Naive thymus-derived CD4-positive, alpha-beta T cell (primary cell): ENCODE results near the gene SLAMF7. TPM values are rescaled to one million over a fixed set of nuclear protein-coding genes. Genes with fewer than 3 reads are reported as not detected.
"Not testable (repeated sequence)": the region's sequence is repeated elsewhere in the genome, so short reads cannot be mapped to it uniquely, and the experiment has no call there.

ENCODE experiments used
- ATAC-seq: fragments of 150-1000 bp; cut with Tn5 transposase; 2 replicates; pipeline ENCODE4 v1.10.0; 2021; ENCODE audit warnings: mild to moderate bottlenecking, moderate library complexity
- CTCF ChIA-PET: fragments of 350-600 bp; sonication (Branson Sonifier 250); formaldehyde crosslinking; loops from one replicate; lab custom pipeline; 2021; ENCODE audit warnings: antibody characterized with exemption; lab: Charles Lee
- POLR2A ChIA-PET: fragments of 350-600 bp; sonication (Branson Sonifier 250); formaldehyde crosslinking; loops from one replicate; lab custom pipeline; 2021; ENCODE audit warnings: antibody characterized with exemption, inconsistent platforms; lab: Charles Lee
- DNase-seq, 9 donors: peaks; one replicate each; pipeline versions ENCODE4 v3.0.0 to v3.0.0-alpha.2; 2020 to 2022; ENCODE audit warnings: mixed read lengths in 1 of 9
- H3K27ac ChIP-seq: one replicate; pipeline ENCODE4 v1.7.0; 2013; ENCODE audit warnings: mild to moderate bottlenecking, low read depth, low read length, moderate library complexity
- H3K27me3 ChIP-seq, 2 donors: one replicate each; pipeline ENCODE4 v1.7.0; 2013; ENCODE audit warnings: low read length in 2 of 2, mild to moderate bottlenecking in 2 of 2, moderate library complexity in 2 of 2; ENCODE audit not compliant: control insufficient read depth in 2 of 2, insufficient read depth in 2 of 2
- H3K36me3 ChIP-seq, 3 experiments: 1 replicate in 2 of 3; 2 replicates in 1 of 3; pipeline ENCODE4 v1.7.0; 2013; ENCODE audit warnings: low read length in 3 of 3, mild to moderate bottlenecking in 3 of 3, moderate library complexity in 1 of 3; ENCODE audit not compliant: insufficient read depth in 3 of 3, control insufficient read depth in 2 of 3
- H3K4me1 ChIP-seq, 2 donors: one replicate each; pipeline ENCODE4 v1.7.0; 2013; ENCODE audit warnings: low read length in 2 of 2, mild to moderate bottlenecking in 2 of 2, moderate library complexity in 1 of 2; ENCODE audit not compliant: control insufficient read depth in 2 of 2, insufficient read depth in 2 of 2
- H3K4me3 ChIP-seq: 2 replicates; pipeline ENCODE4 v1.7.0; 2013; ENCODE audit warnings: mild to moderate bottlenecking, low read length
- H3K9me3 ChIP-seq, 3 experiments: 1 replicate in 2 of 3; 2 replicates in 1 of 3; pipeline ENCODE4 v1.7.0; 2013; ENCODE audit warnings: low read length in 3 of 3; ENCODE audit not compliant: control insufficient read depth in 2 of 3
- H3K27ac Mint-ChIP-seq, 9 donors: one replicate each; pipeline ENCODE4 v1.8.0; 2020 to 2022; ENCODE audit warnings: mixed read lengths in 9 of 9, mild to moderate bottlenecking in 8 of 9, moderate library complexity in 5 of 9, inconsistent platforms in 2 of 9
- H3K27me3 Mint-ChIP-seq, 5 donors: one replicate each; pipeline ENCODE4 v1.8.0; 2021 to 2022; ENCODE audit warnings: mixed read lengths in 5 of 5, mild to moderate bottlenecking in 1 of 5
- H3K36me3 Mint-ChIP-seq, 5 donors: one replicate each; pipeline ENCODE4 v1.8.0; 2020 to 2022; ENCODE audit warnings: mixed read lengths in 5 of 5, mild to moderate bottlenecking in 3 of 5, inconsistent platforms in 1 of 5
- H3K4me1 Mint-ChIP-seq, 7 donors: one replicate each; pipeline ENCODE4 v1.8.0; 2020 to 2022; ENCODE audit warnings: mixed read lengths in 7 of 7, mild to moderate bottlenecking in 3 of 7, inconsistent platforms in 1 of 7
- H3K4me3 Mint-ChIP-seq, 10 donors: one replicate each; pipeline ENCODE4 v1.8.0; 2020 to 2022; ENCODE audit warnings: mild to moderate bottlenecking in 10 of 10, mixed read lengths in 10 of 10, moderate library complexity in 6 of 10, inconsistent platforms in 2 of 10
- H3K9me3 Mint-ChIP-seq, 11 donors: one replicate each; pipeline ENCODE4 v1.8.0; 2020 to 2022; ENCODE audit warnings: mixed read lengths in 11 of 11, mild to moderate bottlenecking in 4 of 11, inconsistent platforms in 1 of 11, moderate library complexity in 1 of 11
- intact Hi-C, 2 donors: fragments of 100-400 bp; cut with micrococcal nuclease; formaldehyde crosslinking; loops; one replicate each; pipeline ENCODE4 v1.15.1; 2023
- polyA plus RNA-seq, 2 donors: library from polyadenylated mRNA; unstranded; fragments of 300-500 nt; fragmentation: Illumina TruSeq; gene quantifications; one replicate each; pipeline ENCODE4 v1.2.3, GENCODE V29; 2021
- total RNA-seq, 6 experiments: library from RNA in 5 of 6; stranded (reverse) in 5 of 6; gene quantifications; 1 replicate in 5 of 6; 2 replicates in 1 of 6; pipeline ENCODE4 v1.2.3 and lab custom pipeline; 2021 to 2026

SLAMF7 gene
- total and polyA plus RNA-seq, 7 experiments from 2014 or later, result 0.21 to 39.3 (median 2.4) TPM

DNA sequence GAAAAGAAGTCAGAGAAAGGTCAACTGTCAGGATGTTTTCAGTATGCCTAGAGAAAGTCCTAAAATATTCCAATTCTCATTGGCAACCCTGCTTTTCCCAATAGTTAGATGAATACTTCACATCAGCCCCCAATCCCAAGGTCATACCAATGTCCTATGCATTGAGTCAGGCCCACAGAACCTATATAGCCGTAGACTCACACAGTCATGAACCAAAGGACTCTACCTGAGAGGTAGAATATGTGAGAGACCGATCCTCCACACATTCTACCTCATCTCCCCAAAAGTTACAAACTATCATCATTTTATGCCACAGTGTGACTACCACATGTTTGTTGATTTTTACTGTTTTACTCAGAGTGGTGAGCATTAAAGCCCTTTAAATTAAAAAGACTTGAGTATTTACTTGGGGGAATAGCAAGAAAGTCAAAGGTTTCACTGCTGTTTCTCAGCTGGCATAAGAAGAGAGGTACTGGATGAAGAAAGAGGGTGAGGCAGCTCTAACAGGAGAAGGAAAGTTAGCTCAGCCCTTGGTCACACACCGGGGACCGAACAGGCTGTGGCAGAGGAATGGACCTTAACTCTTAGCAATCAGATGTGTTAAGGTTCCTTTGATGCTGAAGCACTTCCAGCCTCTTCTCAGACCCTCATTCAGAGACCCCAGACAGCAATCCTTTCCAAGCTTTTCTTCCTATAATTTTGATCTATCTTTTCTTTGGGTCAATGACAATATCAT is 28.4 kb upstream of the SLAMF7 start:
- H3K4me3 ChIP-seq, result peak overlapping the region; percentile 90
- H3K36me3 Mint-ChIP-seq, result peaks cover 0 to 9% (median 3%) of the 10 kb centered on the region in 5 donors
- no peaks in the 10 kb centered on the region for H3K27me3 Mint-ChIP-seq
- H3K4me1 Mint-ChIP-seq, result peaks cover 18 to 39% (median 34%) of the 10 kb centered on the region in 7 donors
- intact Hi-C loops, result loop anchor here in 1 of 2 donors (1.0 kb wide), 1 partner anchor 7 kb away; no protein-coding TSS in a partner anchor
- POLR2A ChIA-PET, result interaction anchor here (0.7 to 3.2 kb wide), 11 partner anchors 8 to 171 kb away, joined by 3 to 23 read pairs (median 4); partner anchors contain the start of gene LY9
- no peak overlapping the region for H3K27ac Mint-ChIP-seq
- peaks cover 0 to 2% (median 0%) of the 10 kb centered on the region in 11 donors for H3K9me3 Mint-ChIP-seq
- CTCF ChIA-PET, result interaction anchor here (1.3 to 3.5 kb wide), 6 partner anchors 14 to 58 kb away, joined by 3 to 31 read pairs (median 8); no protein-coding TSS in a partner anchor
- DNase-seq (no peak), ATAC-seq (no peak)
- H3K27me3 ChIP-seq, result no peaks in the 10 kb centered on the region
- H3K4me1 ChIP-seq, result peaks cover 60 to 68% of the 10 kb centered on the region in 2 donors
- H3K4me3 Mint-ChIP-seq, result no peak overlapping the region
- H3K9me3 ChIP-seq, result no peaks in the 10 kb centered on the region
- H3K27ac ChIP-seq, result peak overlapping the region; percentile 99
- peaks cover 0 to 5% (median 0%) of the 10 kb centered on the region in 3 experiments for H3K36me3 ChIP-seq

DNA sequence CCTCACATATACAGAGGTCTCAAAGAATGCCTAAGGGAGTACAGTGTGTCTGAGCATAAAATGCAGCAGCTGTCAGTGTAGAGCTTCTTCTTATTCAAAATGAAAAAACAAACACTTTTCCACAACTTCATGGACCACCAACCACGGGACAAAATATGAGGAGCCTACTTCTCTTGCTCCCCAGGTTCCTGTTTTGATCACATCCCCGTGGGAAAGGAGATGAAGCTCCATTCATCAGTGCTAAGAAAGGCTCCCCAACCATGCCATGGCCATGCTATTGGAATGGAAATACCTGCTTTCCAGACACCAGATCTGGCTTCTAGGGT is 27.8 kb upstream of the SLAMF7 start:
- Histone ChIP-seq H3K4me3 (peak overlapping the region; percentile 90), H3K4me1 (peaks cover 57 to 65% of the 10 kb centered on the region in 2 donors), H3K27me3 (no peaks in the 10 kb centered on the region), H3K27ac (peak overlapping the region; percentile 99), H3K36me3 (peaks cover 0 to 5% (median 0%) of the 10 kb centered on the region in 3 experiments), H3K9me3 (no peaks in the 10 kb centered on the region)
- Mint-ChIP-seq H3K9me3 (peaks cover 0 to 2% (median 0%) of the 10 kb centered on the region in 11 donors), H3K27ac (no peak overlapping the region), H3K4me1 (peaks cover 20 to 44% (median 39%) of the 10 kb centered on the region in 7 donors), H3K4me3 (no peak overlapping the region), H3K27me3 (no peaks in the 10 kb centered on the region), H3K36me3 (peaks cover 0 to 7% (median 0%) of the 10 kb centered on the region in 5 donors)
- POLR2A ChIA-PET, result interaction anchor here (0.6 to 3.2 kb wide), 16 partner anchors 8 to 454 kb away, joined by 3 to 23 read pairs (median 4); partner anchors contain the start of genes LY9 and PPOX
- ATAC-seq, result no peak
- CTCF ChIA-PET, result interaction anchor here (1.3 to 3.5 kb wide), 7 partner anchors 10 to 57 kb away, joined by 3 to 31 read pairs (median 7); no protein-coding TSS in a partner anchor
- no peak for DNase-seq
- intact Hi-C loops, result loop anchor here in 1 of 2 donors (1.0 kb wide), 1 partner anchor 8 kb away; no protein-coding TSS in a partner anchor

DNA sequence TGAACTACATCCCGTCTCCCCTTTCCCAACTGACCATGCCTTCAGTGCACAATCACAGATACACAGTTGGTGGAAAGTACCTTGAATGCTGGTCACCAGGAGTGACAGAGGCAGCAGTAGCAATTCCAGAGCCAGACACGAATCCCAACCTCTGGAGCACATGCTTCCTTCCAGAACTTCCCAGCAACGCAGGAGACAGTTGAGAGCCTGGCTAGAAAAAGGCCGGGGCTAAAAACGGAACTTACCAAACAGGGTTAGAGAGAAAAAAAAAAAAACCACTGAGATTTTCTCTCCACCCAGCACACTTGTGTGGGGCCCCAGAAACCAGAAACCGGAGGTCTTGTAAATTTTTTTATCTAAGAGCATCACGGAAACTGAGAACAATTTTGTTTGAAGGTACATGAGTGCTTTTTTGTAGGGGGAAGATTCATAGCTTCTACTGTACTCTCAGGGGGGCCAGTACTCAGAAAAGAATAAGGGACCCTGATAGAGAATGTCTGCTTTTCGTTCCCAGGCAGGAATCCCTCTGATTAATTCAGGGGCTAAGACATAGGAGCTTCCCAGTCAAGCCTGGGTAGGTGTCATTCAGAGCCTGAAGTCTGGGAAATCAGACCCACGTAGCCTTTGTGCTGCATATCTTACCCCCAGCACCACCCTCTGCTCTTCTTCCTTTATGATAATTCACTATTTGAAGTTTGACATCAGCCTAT is 27.3 kb upstream of the SLAMF7 start, which contains the start of gene CD48:
Gene CD48 (minus strand): TSS at position 221 of the 710 bp plus-strand sequence. CDS start 59 bp downstream, at position 162.
- H3K4me1 ChIP-seq, result peaks cover 52 to 60% of the 10 kb centered on the region in 2 donors
- Mint-ChIP-seq H3K27ac (no peak within 1 kb of the TSS), H3K27me3 (no peaks in the 10 kb centered on the region), H3K4me3 (no peak within 1 kb of the TSS), H3K4me1 (peaks cover 22 to 49% (median 44%) of the 10 kb centered on the region in 7 donors), H3K9me3 (peaks cover 0 to 2% (median 0%) of the 10 kb centered on the region in 11 donors), H3K36me3 (peaks cover 0 to 7% (median 0%) of the 10 kb centered on the region in 5 donors)
- H3K4me3 ChIP-seq, result peak within 1 kb of the TSS; percentile 90
- ATAC-seq (peak; percentile 67), DNase-seq (peak in 8 of 9 donors; percentile 39 to 88 (median 82))
- POLR2A ChIA-PET, result interaction anchor here (0.6 to 3.2 kb wide), 15 partner anchors 8 to 454 kb away, joined by 3 to 23 read pairs (median 4); partner anchors contain the start of genes LY9 and PPOX
- CTCF ChIA-PET, result interaction anchor here (0.6 to 3.5 kb wide), 9 partner anchors 9 to 418 kb away, joined by 3 to 31 read pairs (median 7); no protein-coding TSS in a partner anchor
- H3K9me3 ChIP-seq, result no peaks in the 10 kb centered on the region
- H3K27ac ChIP-seq, result peak within 1 kb of the TSS; percentile 99
- no peaks in the 10 kb centered on the region for H3K27me3 ChIP-seq
- intact Hi-C loops, result loop anchor here (1.0 to 2.0 kb wide), 10 partner anchors 8 to 85 kb away; partner anchors contain the start of gene LY9 (in 1 of the 2)
- H3K36me3 ChIP-seq, result peaks cover 0 to 5% (median 0%) of the 10 kb centered on the region in 3 experiments

DNA sequence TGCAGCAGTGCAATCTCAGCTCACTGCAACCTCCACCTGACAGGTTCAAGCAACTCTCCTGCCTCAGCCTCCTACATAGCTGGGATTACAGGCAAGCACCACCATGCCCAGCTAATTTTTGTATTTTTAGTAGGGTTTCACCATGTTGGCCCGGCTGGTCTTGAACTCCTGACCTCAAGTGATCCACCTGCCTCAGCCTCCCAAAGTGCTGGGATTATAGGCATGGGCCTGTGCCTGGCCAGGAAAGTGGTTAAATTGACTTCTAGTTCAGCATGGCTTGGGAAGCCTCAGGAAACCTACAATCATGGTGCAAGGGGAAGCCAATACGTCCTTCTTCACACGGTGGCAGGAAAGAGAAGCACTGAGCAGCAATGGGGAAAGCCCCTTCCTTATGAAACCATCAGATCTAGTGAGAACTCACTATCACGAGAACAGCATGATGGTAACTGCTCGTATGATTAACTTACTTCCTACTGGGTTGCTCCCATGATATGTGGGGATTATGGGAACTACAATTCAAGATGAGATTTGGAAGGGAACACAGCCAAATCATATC is 26.4 kb upstream of the SLAMF7 start:
- peak; percentile 71 for ATAC-seq
- peak; percentile 22 to 74 (median 58) for DNase-seq
- H3K27ac Mint-ChIP-seq, H3K36me3 ChIP-seq, H3K9me3 Mint-ChIP-seq, H3K4me3 Mint-ChIP-seq, H3K36me3 Mint-ChIP-seq, H3K27me3 ChIP-seq, H3K27me3 Mint-ChIP-seq, H3K9me3 ChIP-seq: not testable (repeated sequence)
- intact Hi-C loops, result loop anchor here (1.0 to 2.0 kb wide), 9 partner anchors 9 to 84 kb away; partner anchors contain the start of gene LY9 (in 1 of the 2)
- ChIA-PET POLR2A (interaction anchor here (0.6 to 3.2 kb wide), 10 partner anchors 10 to 453 kb away, joined by 3 to 23 read pairs (median 4); partner anchors contain the start of genes LY9 and PPOX), CTCF (interaction anchor here (0.6 to 3.5 kb wide), 11 partner anchors 8 to 84 kb away, joined by 3 to 31 read pairs (median 7); no protein-coding TSS in a partner anchor)
- Histone ChIP-seq H3K27ac (peak overlapping the region; percentile 99), H3K4me1 (peaks cover 44 to 52% of the 10 kb centered on the region in 2 donors), H3K4me3 (peak overlapping the region; percentile 90)
- peaks cover 28 to 54% (median 49%) of the 10 kb centered on the region in 7 donors for H3K4me1 Mint-ChIP-seq

DNA sequence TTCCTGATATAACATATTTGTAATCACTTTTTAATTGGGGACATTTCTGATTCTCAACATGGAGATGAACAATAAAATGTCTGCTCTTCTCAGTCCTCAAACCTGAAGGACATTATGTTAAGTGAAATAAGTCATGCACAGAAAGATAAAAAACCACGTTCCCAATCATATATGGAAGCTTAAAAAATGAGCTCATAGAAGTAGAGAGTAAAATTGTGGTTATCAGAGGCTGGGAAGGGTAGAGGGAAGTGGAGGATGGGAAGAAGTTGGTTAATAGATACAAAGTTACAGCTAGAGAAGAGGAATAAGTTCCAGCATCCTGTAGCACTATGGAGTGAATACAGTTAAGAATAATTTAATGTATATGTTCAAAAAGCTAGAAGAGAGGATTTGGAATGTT is 25.9 kb upstream of the SLAMF7 start:
- POLR2A ChIA-PET, result interaction anchor here (0.9 to 3.2 kb wide), 4 partner anchors 10 to 82 kb away, joined by 3 to 23 read pairs (median 10); partner anchors contain the start of gene LY9
- Histone ChIP-seq H3K4me1 (peaks cover 39 to 48% of the 10 kb centered on the region in 2 donors), H3K36me3 (peaks cover 0 to 5% (median 0%) of the 10 kb centered on the region in 3 experiments), H3K27ac (peak overlapping the region; percentile 99), H3K4me3 (peak overlapping the region; percentile 90), H3K9me3 (no peaks in the 10 kb centered on the region), H3K27me3 (no peaks in the 10 kb centered on the region)
- Mint-ChIP-seq H3K27me3 (no peaks in the 10 kb centered on the region), H3K4me1 (peaks cover 28 to 59% (median 52%) of the 10 kb centered on the region in 7 donors), H3K36me3 (peaks cover 0 to 7% (median 0%) of the 10 kb centered on the region in 5 donors), H3K4me3 (peak overlapping the region in 1 of 10 donors; percentile 0), H3K9me3 (peaks cover 0 to 2% (median 0%) of the 10 kb centered on the region in 11 donors), H3K27ac (no peak overlapping the region)
- no peak for ATAC-seq
- intact Hi-C loops, result loop anchor here (2.0 kb wide), 2 partner anchors 14 to 74 kb away; no protein-coding TSS in a partner anchor
- no peak for DNase-seq
- CTCF ChIA-PET, result interaction anchor here (0.6 to 3.5 kb wide), 9 partner anchors 8 to 81 kb away, joined by 3 to 31 read pairs (median 7); no protein-coding TSS in a partner anchor
